HG02870 (cell line): Measurements from ENCODE around the gene MORF4L1.
"Not testable (repeated sequence)": the region's sequence is repeated elsewhere in the genome, so short reads cannot be mapped to it uniquely, and the experiment has no call there.

Experiments
- ATAC-seq: cut with Tn5 transposase; IDR thresholded peaks from one replicate; pipeline ENCODE4 v1.9.1; 2021; ENCODE audit warnings: mild to moderate bottlenecking, moderate library complexity; ENCODE audit not compliant: unreplicated experiment

Gene MORF4L1

GRCh38 chr15:78898540-78898939, 25.9 kb downstream of the MORF4L1 start:
- ATAC-seq = no peak

- not testable (repeated sequence) for ATAC-seq
These were observed 28.3 kb downstream of the MORF4L1 start for GRCh38 chr15:78900819-78901533.

GRCh38 chr15:78902281-78903032, 29.8 kb downstream of the MORF4L1 start:
- not testable (repeated sequence) for ATAC-seq

- no peak for ATAC-seq
These were observed 32.1 kb downstream of the MORF4L1 start for GRCh38 chr15:78904599-78905358.

- no peak for ATAC-seq
These were observed 33.6 kb downstream of the MORF4L1 start for GRCh38 chr15:78906316-78906620.

GRCh38 chr15:78907577-78907976, 34.9 kb downstream of the MORF4L1 start:
- ATAC-seq = no peak

- ATAC-seq = no peak
These were observed 36.5 kb downstream of the MORF4L1 start for GRCh38 chr15:78909160-78909695.

GRCh38 chr15:78909791-78910228, 37.1 kb downstream of the MORF4L1 start:
- ATAC-seq = no peak

- ATAC-seq = no peak
These were observed 37.6 kb downstream of the MORF4L1 start for GRCh38 chr15:78910271-78910670.

- ATAC-seq = no peak
These were observed 39.6 kb downstream of the MORF4L1 start for GRCh38 chr15:78912316-78912715.

GRCh38 chr15:78913012-78913411, 40.3 kb downstream of the MORF4L1 start:
- no peak for ATAC-seq

- ATAC-seq = no peak
These were observed 41.5 kb downstream of the MORF4L1 start for GRCh38 chr15:78914027-78914764.

GRCh38 chr15:78915341-78916087, 42.8 kb downstream of the MORF4L1 start:
- ATAC-seq = no peak

GRCh38 chr15:78916088-78916487, 43.4 kb downstream of the MORF4L1 start:
- ATAC-seq = no peak

- ATAC-seq = no peak
These were observed 45.2 kb downstream of the MORF4L1 start for GRCh38 chr15:78917888-78918287.

GRCh38 chr15:78921517-78921916, 48.8 kb downstream of the MORF4L1 start:
- ATAC-seq = no peak

- no peak for ATAC-seq
These were observed 49.2 kb downstream of the MORF4L1 start for GRCh38 chr15:78921940-78922339.

GRCh38 chr15:78922527-78922926, 49.8 kb downstream of the MORF4L1 start:
- ATAC-seq = no peak

- no peak for ATAC-seq
These were observed 50.3 kb downstream of the MORF4L1 start for GRCh38 chr15:78923015-78923414.
